Tibial nerve (tissue), 4 donors: ENCODE data around the gene TOR1AIP1. TPM values are rescaled to one million over a fixed set of nuclear protein-coding genes. Genes with fewer than 3 reads are reported as not detected.

ENCODE experiments used
- DNase-seq, 2 donors: peaks; one replicate each; pipeline ENCODE4 v3.0.0-alpha.2; 2019; ENCODE audit warnings: low spot score in 2 of 2
- H3K27ac ChIP-seq, 4 donors: fragments of 200-600 bp; sonication (generic) in 3 of 4; one replicate each; pipeline ENCODE4 v1.5.1; 2017 to 2019; ENCODE audit warnings: mild to moderate bottlenecking in 1 of 4
- H3K27me3 ChIP-seq, 2 donors: fragments of 200-600 bp; sonication (generic) in 1 of 2; one replicate each; pipeline versions ENCODE4 v1.5.1 to v1.6.0; 2017 to 2019
- H3K36me3 ChIP-seq, 3 donors: fragments of 200-600 bp; sonication (generic); one replicate each; pipeline ENCODE4 v1.5.1; 2018 to 2019
- H3K4me1 ChIP-seq, 4 donors: fragments of 200-600 bp; sonication (generic) in 3 of 4; one replicate each; pipeline ENCODE4 v1.5.1; 2017 to 2019
- H3K4me3 ChIP-seq, 4 donors: fragments of 200-600 bp; sonication (generic) in 3 of 4; one replicate each; pipeline ENCODE4 v1.5.1; 2017 to 2019; ENCODE audit warnings: mild to moderate bottlenecking in 1 of 4, moderate library complexity in 1 of 4
- H3K9me3 ChIP-seq, 4 donors: fragments of 200-600 bp; sonication (generic) in 3 of 4; one replicate each; pipeline ENCODE4 v1.5.1; 2017 to 2019
- CTCF ChIP-seq, 5 experiments: fragments of 200-600 bp in 3 of 5; fragments of 450-650 bp in 2 of 5; sonication (generic) in 3 of 5; IDR thresholded peaks; one replicate each; pipeline ENCODE4 v1.5.1; 2016 to 2019; ENCODE audit warnings: antibody characterized with exemption in 5 of 5, mild to moderate bottlenecking in 3 of 5, moderate library complexity in 2 of 5
- EP300 ChIP-seq, 2 donors: sonication (generic); formaldehyde crosslinking; IDR thresholded peaks; one replicate each; pipeline ENCODE4 v1.6.1; 2017; ENCODE audit warnings: antibody characterized with exemption in 2 of 2, mild to moderate bottlenecking in 1 of 2
- POLR2A ChIP-seq, 2 donors: fragments of 450-650 bp; IDR thresholded peaks; one replicate each; pipeline ENCODE4 v1.6.1; 2017; ENCODE audit warnings: antibody characterized with exemption in 2 of 2, mild to moderate bottlenecking in 2 of 2, moderate library complexity in 2 of 2
- WGBS, 2 donors: methylation state at CpG; one replicate each; pipeline ENCODE4 v1.1.5; 2018; 5-methylcytosine and 5-hydroxymethylcytosine counted together
- total RNA-seq, 4 donors: library from RNA; depleted of rRNA; stranded (reverse); fragments of >200 nt; gene quantifications; one replicate each; pipeline ENCODE4 v1.1.0, GENCODE V29; 2016

TOR1AIP1 gene
- total RNA-seq, 4 donors from 2014 or later = 43.5 to 85.9 (median 60.1) TPM

- TF ChIP-seq CTCF (IDR thresholded peaks at IDR 0.05) (no peak), EP300 (IDR thresholded peaks at IDR 0.05) (no peak), POLR2A (IDR thresholded peaks at IDR 0.05) (no peak)
- Histone ChIP-seq H3K36me3 (no peaks in the 10 kb centered on the region), H3K27me3 (no peaks in the 10 kb centered on the region), H3K9me3 (no peaks in the 10 kb centered on the region), H3K4me3 (no peak overlapping the region), H3K27ac (no peak overlapping the region), H3K4me1 (peaks cover 0 to 16% (median 8%) of the 10 kb centered on the region in 4 donors)
- WGBS, 2 donors = 87 to 92% methylated on average over 10 of the region's 10 CpGs
- no peak for DNase-seq
Measured at GRCh38 chr1:179951383-179952144, 69.5 kb downstream of the TOR1AIP1 start.

GRCh38 chr1:179952186-179952585 is 70.1 kb downstream of the TOR1AIP1 start:
- no peak for TF ChIP-seq CTCF (IDR thresholded peaks at IDR 0.05)
- no peak for TF ChIP-seq EP300 (IDR thresholded peaks at IDR 0.05)
- no peak for TF ChIP-seq POLR2A (IDR thresholded peaks at IDR 0.05)
- 83 to 90% methylated on average over 4 of the region's 4 CpGs for WGBS, 2 donors
- Histone ChIP-seq H3K9me3 (no peaks in the 10 kb centered on the region), H3K4me1 (peaks cover 0 to 22% (median 14%) of the 10 kb centered on the region in 4 donors), H3K36me3 (no peaks in the 10 kb centered on the region), H3K27ac (no peak overlapping the region), H3K4me3 (no peak overlapping the region), H3K27me3 (no peaks in the 10 kb centered on the region)
- DNase-seq = no peak

GRCh38 chr1:179953974-179954492 is 71.9 kb downstream of the TOR1AIP1 start:
- Histone ChIP-seq H3K27ac (peak overlapping the region; percentile 85 to 97 (median 94)), H3K4me3 (peak overlapping the region; percentile 75 to 99 (median 78)), H3K27me3 (no peaks in the 10 kb centered on the region), H3K9me3 (no peaks in the 10 kb centered on the region), H3K36me3 (no peaks in the 10 kb centered on the region), H3K4me1 (peaks cover 0 to 40% (median 21%) of the 10 kb centered on the region in 4 donors)
- 3 to 5% methylated on average over 19 of the region's 19 CpGs for WGBS, 2 donors
- TF ChIP-seq POLR2A (IDR thresholded peaks at IDR 0.05) (no peak), EP300 (IDR thresholded peaks at IDR 0.05) (no peak), CTCF (IDR thresholded peaks at IDR 0.05) (no peak)
- DNase-seq = peak in 1 of 2 donors; percentile 70

- H3K9me3 ChIP-seq = no peaks in the 10 kb centered on the region
- peak within 1 kb of the TSS; percentile 85 to 97 (median 94) for H3K27ac ChIP-seq
- peak in 2 of 5 experiments; percentile 35 to 59 for TF ChIP-seq CTCF (IDR thresholded peaks at IDR 0.05)
- peak; percentile 39 to 99 for TF ChIP-seq EP300 (IDR thresholded peaks at IDR 0.05)
- TF ChIP-seq POLR2A (IDR thresholded peaks at IDR 0.05) = peak; percentile 75 to 85
- no peaks in the 10 kb centered on the region for H3K36me3 ChIP-seq
- H3K4me3 ChIP-seq = peak within 1 kb of the TSS; percentile 75 to 99 (median 78)
- DNase-seq = peak; percentile 96 to 97
- peaks cover 0 to 40% (median 21%) of the 10 kb centered on the region in 4 donors for H3K4me1 ChIP-seq
- WGBS, 2 donors = 0% methylated on average over 42 to 44 of the region's 72 CpGs
- H3K27me3 ChIP-seq = no peaks in the 10 kb centered on the region
Measured at GRCh38 chr1:179954493-179955286, 72.6 kb downstream of the TOR1AIP1 start, which contains the start of gene CEP350. CEP350 (plus strand) TSS chr1:179954810; CDS start chr1:179986182, 31,372 bp downstream.
